Measurements from ENCODE around the gene TRDMT1.

- no peak for TF ChIP-seq EZH2 (IDR thresholded peaks at IDR 0.05; ENCODE audit: insufficient read depth, low read length)
- TF ChIP-seq CTCF (IDR thresholded peaks at IDR 0.05; ENCODE audit: insufficient read depth, low read depth, low read length): no peak
Observed at GRCh38 chr10:17244700-17245365, 43.4 kb upstream of the TRDMT1 start.
